Vagina (tissue), 2 donors: Measurements from ENCODE around the gene GPR35.

Source experiments
- CTCF ChIP-seq, 3 experiments: fragments of 450-650 bp in 2 of 3; fragments of 200-600 bp in 1 of 3; sonication (generic) in 1 of 3; IDR thresholded peaks; one replicate each; pipeline ENCODE4 v1.5.1; 2017 to 2019; ENCODE audit warnings: antibody characterized with exemption in 3 of 3, mild to moderate bottlenecking in 2 of 3, moderate library complexity in 2 of 3
- POLR2A ChIP-seq, 2 donors: fragments of 450-650 bp; IDR thresholded peaks; one replicate each; pipeline ENCODE4 v1.6.1; 2017; ENCODE audit warnings: antibody characterized with exemption in 2 of 2, mild to moderate bottlenecking in 2 of 2, moderate library complexity in 2 of 2
- POLR2AphosphoS5 ChIP-seq, 2 donors: sonication (generic); formaldehyde crosslinking; IDR thresholded peaks; one replicate each; pipeline ENCODE4 v1.9.0; 2017; ENCODE audit warnings: antibody characterized with exemption in 2 of 2, mild to moderate bottlenecking in 2 of 2, low read depth in 1 of 2; ENCODE audit not compliant: insufficient read depth in 1 of 2

DNA sequence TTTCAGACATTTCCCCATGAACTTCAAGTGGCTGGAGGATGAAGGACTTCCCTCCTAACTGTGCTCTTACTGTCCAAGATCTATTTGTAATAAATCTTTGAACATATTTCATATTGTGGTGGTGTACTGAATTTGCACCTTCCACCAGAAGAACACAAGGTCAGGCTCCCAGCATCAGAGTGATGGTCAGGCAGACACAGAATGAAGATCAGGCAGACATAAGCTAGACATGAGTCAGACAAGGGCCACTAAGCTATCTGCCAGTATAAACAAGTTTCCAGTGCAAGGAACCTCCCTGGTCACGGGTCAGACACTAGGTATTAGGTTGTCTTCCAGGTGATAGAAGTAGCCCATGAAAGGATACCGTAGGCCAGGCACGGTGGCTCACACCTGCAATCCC is 37.4 kb downstream of the GPR35 start:
- TF ChIP-seq POLR2A (IDR thresholded peaks at IDR 0.05) (no peak), CTCF (IDR thresholded peaks at IDR 0.05) (no peak), POLR2AphosphoS5 (IDR thresholded peaks at IDR 0.05; ENCODE audit: insufficient read depth in 1 of 2, low read depth in 1 of 2) (no peak)
